Skeletal muscle tissue (tissue), 5 donors: Measurements from ENCODE around the gene DDX3X. TPM values are rescaled to one million over a fixed set of nuclear protein-coding genes. Genes with fewer than 3 reads are reported as not detected.
"Not testable (repeated sequence)": the region's sequence is repeated elsewhere in the genome, so short reads cannot be mapped to it uniquely, and the experiment has no call there.

Experiments used
- H3K27ac ChIP-seq: one replicate; pipeline ENCODE4 v1.7.0; 2013; ENCODE audit warnings: mild to moderate bottlenecking, low read depth, low read length, inconsistent platforms
- H3K27me3 ChIP-seq, 3 donors: one replicate each; pipeline ENCODE4 v1.7.0; 2013; ENCODE audit warnings: low read length in 3 of 3; ENCODE audit not compliant: control insufficient read depth in 3 of 3, insufficient read depth in 3 of 3
- H3K36me3 ChIP-seq, 3 donors: one replicate each; pipeline ENCODE4 v1.7.0; 2013; ENCODE audit warnings: low read length in 3 of 3; ENCODE audit not compliant: control insufficient read depth in 3 of 3, insufficient read depth in 3 of 3
- H3K4me1 ChIP-seq, 3 donors: one replicate each; pipeline ENCODE4 v1.7.0; 2013; ENCODE audit warnings: low read length in 3 of 3, mild to moderate bottlenecking in 3 of 3; ENCODE audit not compliant: control insufficient read depth in 3 of 3, insufficient read depth in 3 of 3
- H3K4me3 ChIP-seq, 3 donors: one replicate each; pipeline ENCODE4 v1.7.0; 2013; ENCODE audit warnings: low read length in 3 of 3
- H3K9ac ChIP-seq, 3 donors: one replicate each; pipeline ENCODE4 v1.7.0; 2013; ENCODE audit warnings: low read length in 3 of 3, mild to moderate bottlenecking in 3 of 3, moderate library complexity in 2 of 3, low read depth in 1 of 3
- H3K9me3 ChIP-seq, 3 donors: one replicate each; pipeline ENCODE4 v1.7.0; 2013; ENCODE audit warnings: low read length in 3 of 3; ENCODE audit not compliant: control insufficient read depth in 3 of 3
- small RNA-seq: library from RNA; depleted of rRNA; stranded (forward); fragments of <200 nt; gene quantifications from one replicate; pipeline ENCODE3, GENCODE V24; 2014
- total RNA-seq: library from RNA; depleted of rRNA; stranded (reverse); fragments of >200 nt; gene quantifications from one replicate; pipeline ENCODE4 v1.2.3, GENCODE V29; 2014
- donor health status: Osteomylitis.

The DDX3X gene
- total RNA-seq, 1 donor from 2014 or later: 124 TPM

DNA sequence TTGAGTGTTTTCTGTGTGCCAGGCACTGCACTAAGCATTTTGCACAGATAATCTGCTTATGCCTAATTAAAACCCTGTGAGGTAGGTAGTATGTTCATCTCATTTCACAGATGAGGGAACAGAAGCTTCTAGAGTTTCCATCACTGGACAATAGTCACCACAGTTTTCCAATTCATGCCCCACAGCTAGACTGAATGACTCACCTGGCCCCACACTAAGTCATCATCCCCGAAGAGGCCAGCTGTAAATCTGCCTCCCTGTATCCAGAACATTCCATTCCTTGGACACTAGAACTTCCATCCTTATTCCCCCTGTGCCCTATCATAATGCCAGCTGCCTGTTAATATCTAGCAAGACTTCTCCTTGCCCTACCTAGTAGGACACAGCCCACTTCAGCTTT lies 72.2 kb downstream of the DDX3X start:
- no peaks in the 10 kb centered on the region for H3K36me3 ChIP-seq
- H3K9ac ChIP-seq: no peak overlapping the region
- no peak overlapping the region for H3K4me3 ChIP-seq
- no peaks in the 10 kb centered on the region for H3K4me1 ChIP-seq
- H3K9me3 ChIP-seq: no peaks in the 10 kb centered on the region
- no peak overlapping the region for H3K27ac ChIP-seq
- H3K27me3 ChIP-seq: peaks cover 0 to 6% (median 0%) of the 10 kb centered on the region in 3 donors

DNA sequence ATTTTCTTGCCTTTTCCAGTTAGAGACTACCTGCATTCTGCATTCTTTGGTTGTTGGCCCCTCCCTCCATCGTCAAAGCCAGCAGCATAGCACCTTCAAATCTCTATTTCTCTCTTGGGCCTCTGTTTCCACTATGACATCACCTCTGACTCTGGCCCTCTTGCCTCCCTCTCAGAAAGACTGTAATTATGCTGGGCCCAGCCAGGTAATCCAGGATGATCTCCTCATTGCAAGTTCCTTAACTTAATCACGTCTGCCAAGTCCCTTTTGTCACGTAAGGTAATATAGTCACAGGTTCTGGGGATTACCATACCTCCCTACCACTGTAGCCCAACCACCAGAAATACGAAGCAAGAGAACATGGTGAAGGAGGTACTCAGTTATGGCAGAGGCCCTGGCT lies 73.9 kb downstream of the DDX3X start:
- Histone ChIP-seq H3K4me3 (no peak overlapping the region), H3K36me3 (no peaks in the 10 kb centered on the region), H3K27ac (no peak overlapping the region), H3K27me3 (peaks cover 0 to 6% (median 0%) of the 10 kb centered on the region in 3 donors), H3K9ac (no peak overlapping the region), H3K9me3 (no peaks in the 10 kb centered on the region), H3K4me1 (no peaks in the 10 kb centered on the region)

DNA sequence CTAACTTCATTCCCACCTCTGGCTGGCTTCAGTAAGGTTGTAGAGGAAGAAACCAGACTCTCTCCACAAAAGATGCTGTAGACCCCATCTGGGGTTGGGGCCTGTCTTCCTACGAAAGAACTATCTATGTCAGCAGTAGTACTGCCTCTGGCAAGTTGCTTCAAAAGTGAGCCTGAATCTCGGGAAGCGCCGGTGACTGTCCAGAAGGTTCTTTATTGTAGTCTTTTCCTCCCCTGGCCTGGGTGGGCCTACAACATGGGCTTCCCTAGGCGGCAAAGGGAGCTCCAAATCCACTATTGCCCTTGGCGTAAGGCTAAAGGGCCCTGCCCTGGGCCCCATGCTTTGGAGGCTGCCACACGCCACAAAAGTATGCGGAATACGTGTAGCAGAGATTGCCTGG lies 74.6 kb downstream of the DDX3X start:
- H3K4me1 ChIP-seq: no peaks in the 10 kb centered on the region
- H3K4me3 ChIP-seq: no peak overlapping the region
- no peaks in the 10 kb centered on the region for H3K9me3 ChIP-seq
- peaks cover 0 to 6% (median 0%) of the 10 kb centered on the region in 3 donors for H3K27me3 ChIP-seq
- H3K27ac ChIP-seq: no peak overlapping the region
- H3K9ac ChIP-seq: no peak overlapping the region
- no peaks in the 10 kb centered on the region for H3K36me3 ChIP-seq

DNA sequence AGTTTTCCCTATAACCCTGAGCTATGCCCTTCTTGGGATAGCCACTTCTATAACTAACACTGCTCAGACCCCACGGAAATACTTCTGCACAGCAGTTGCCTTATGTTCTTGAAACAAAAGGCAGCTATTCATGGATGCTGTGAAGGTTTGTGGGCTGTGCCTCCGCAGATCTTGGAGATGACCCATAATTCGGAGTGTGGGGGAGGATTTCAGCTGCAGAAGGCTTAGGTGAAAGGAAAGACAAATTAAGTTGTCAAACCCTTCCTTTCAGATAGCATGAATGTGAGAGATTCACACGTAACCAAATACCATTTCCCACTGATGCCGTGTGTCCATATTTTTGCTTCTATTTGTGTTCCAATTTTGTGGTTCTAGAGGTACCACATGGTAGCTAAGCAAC lies 75.0 kb downstream of the DDX3X start:
- no peak overlapping the region for H3K9ac ChIP-seq
- H3K9me3 ChIP-seq: no peaks in the 10 kb centered on the region
- peaks cover 0 to 6% (median 0%) of the 10 kb centered on the region in 3 donors for H3K27me3 ChIP-seq
- no peaks in the 10 kb centered on the region for H3K4me1 ChIP-seq
- H3K27ac ChIP-seq: no peak overlapping the region
- no peaks in the 10 kb centered on the region for H3K36me3 ChIP-seq
- no peak overlapping the region for H3K4me3 ChIP-seq

DNA sequence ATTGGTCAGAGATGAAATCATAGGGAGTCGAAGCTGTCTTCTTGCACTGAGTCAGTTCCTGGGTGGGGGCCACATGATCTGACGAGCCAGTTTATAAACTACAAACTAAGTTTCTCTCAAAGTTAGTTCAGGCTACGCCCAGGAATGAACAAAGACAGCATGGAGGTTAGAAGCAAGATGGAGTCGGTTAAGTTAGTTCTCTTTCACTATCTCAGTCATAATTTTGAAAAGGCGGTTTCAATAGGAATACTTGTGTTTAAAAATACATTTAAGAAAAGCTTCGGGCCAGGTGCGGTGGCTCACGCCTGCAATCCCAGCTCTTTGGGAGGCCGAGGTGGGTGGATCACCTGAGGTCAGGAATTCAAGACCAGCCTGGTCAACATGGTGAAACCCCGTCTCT lies 77.3 kb downstream of the DDX3X start:
- not testable (repeated sequence) for H3K4me1 ChIP-seq, H3K4me3 ChIP-seq, H3K9ac ChIP-seq, H3K36me3 ChIP-seq, H3K27me3 ChIP-seq, H3K9me3 ChIP-seq, H3K27ac ChIP-seq

DNA sequence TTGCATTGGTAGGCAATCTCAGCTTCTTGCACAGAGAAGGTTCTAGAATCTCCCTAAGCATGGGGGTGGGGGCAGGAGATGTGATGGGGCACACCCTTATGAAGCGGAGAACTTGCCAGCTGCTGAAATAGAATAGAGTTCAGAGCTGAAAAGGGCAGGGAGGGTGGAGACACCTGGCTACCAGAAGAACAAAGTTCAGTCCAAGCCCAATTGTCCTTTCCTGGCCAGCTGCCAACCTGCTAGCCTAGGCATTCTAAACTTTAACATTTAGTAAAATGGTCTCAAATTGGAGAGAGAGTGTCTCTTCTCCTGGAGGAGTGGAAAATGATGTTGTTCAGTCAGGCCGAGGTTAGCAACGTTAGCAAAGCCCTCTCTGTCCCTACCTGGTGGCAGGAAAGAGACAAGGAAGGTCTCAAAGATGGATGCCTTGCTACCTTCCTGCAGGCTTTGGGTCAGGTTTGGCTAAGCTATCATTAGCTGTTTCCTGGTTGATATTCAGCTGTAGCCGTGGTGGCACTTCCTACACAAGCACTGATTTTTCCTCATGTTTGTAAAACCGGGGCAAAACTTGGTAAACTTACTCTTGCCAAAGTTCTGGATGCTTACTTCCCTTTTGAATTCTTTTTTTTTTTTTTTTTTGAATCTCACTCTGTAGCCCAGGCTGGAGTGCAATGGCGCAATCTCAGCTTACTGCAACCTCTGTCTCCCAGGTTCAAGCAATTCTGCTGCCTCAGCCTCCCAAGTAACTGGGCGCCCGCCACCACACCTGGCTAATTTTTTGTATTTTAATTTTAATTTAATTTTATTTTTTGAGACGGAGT lies 78.5 kb downstream of the DDX3X start:
- H3K4me3 ChIP-seq: no peak overlapping the region
- H3K9ac ChIP-seq: no peak overlapping the region
- H3K36me3 ChIP-seq: no peaks in the 10 kb centered on the region
- H3K27me3 ChIP-seq: peaks cover 0 to 2% (median 0%) of the 10 kb centered on the region in 3 donors
- H3K9me3 ChIP-seq: no peaks in the 10 kb centered on the region
- no peaks in the 10 kb centered on the region for H3K4me1 ChIP-seq
- H3K27ac ChIP-seq: no peak overlapping the region

Small RNA genes within 50 kb of the gene (small RNA-seq; reads per million reads assigned to genes)
- gene RF00019 (not detected), gene RNA5SP502 (not detected)

Other genes starting within 250 kb of the DDX3X start
- gene USP9X, start 248.7 kb upstream of the DDX3X start, total RNA-seq: 147 TPM
- not detected for gene NYX, start 113.2 kb downstream of the DDX3X start, total RNA-seq